Measurements from ENCODE around the gene ATP6V0C.

The ATP6V0C gene

GRCh38 chr16:2470603-2471015 lies 43.1 kb upstream of the ATP6V0C start:
- peaks cover 52% of the 10 kb centered on the region for H3K27me3 ChIP-seq (replicated peaks; ENCODE audit: insufficient read depth, low read length)
- H3K36me3 ChIP-seq (replicated peaks; ENCODE audit: insufficient read depth, low read length), result no peaks in the 10 kb centered on the region
- peaks cover under 1% of the 10 kb centered on the region; the same call in 1 of the 2 replicates for H3K79me2 ChIP-seq (ENCODE audit: low read length)
- H2AFZ ChIP-seq (ENCODE audit: low read length), result no peak overlapping the region
- no peak for DNase-seq
- H3K9me2 ChIP-seq (replicated peaks; ENCODE audit: insufficient read depth, low read length), result no peaks in the 10 kb centered on the region
- no peaks in the 10 kb centered on the region for H4K20me1 ChIP-seq (ENCODE audit: insufficient read depth, low read length)
- no peaks in the 10 kb centered on the region for H3F3A ChIP-seq (ENCODE audit: insufficient read depth, low read length)
- H3K9ac ChIP-seq (ENCODE audit: low read length), result no peak overlapping the region
- H3K9me3 ChIP-seq (replicated peaks; ENCODE audit: insufficient read depth, low read length), result no peaks in the 10 kb centered on the region
- no peak for TF ChIP-seq CTCF (IDR thresholded peaks at IDR 0.05; ENCODE audit: low read length)
- TF ChIP-seq EZH2phosphoT487 (IDR thresholded peaks at IDR 0.05; ENCODE audit: low read length), result no peak
- TF ChIP-seq EZH2 (optimal IDR thresholded peaks at IDR 0.05; ENCODE audit: low read depth, low read length), result no peak
- H3K4me2 ChIP-seq (ENCODE audit: low read depth, low read length), result no peak overlapping the region
- H3K4me1 ChIP-seq (ENCODE audit: low read length), result 0 out of 2 replicates have a peak, but pooled peaks cover 2% of the 10 kb centered on the region
- H3K4me3 ChIP-seq (ENCODE audit: low read length), result no peak overlapping the region
- no peak overlapping the region for H3K27ac ChIP-seq (ENCODE audit: low read length)

DNA sequence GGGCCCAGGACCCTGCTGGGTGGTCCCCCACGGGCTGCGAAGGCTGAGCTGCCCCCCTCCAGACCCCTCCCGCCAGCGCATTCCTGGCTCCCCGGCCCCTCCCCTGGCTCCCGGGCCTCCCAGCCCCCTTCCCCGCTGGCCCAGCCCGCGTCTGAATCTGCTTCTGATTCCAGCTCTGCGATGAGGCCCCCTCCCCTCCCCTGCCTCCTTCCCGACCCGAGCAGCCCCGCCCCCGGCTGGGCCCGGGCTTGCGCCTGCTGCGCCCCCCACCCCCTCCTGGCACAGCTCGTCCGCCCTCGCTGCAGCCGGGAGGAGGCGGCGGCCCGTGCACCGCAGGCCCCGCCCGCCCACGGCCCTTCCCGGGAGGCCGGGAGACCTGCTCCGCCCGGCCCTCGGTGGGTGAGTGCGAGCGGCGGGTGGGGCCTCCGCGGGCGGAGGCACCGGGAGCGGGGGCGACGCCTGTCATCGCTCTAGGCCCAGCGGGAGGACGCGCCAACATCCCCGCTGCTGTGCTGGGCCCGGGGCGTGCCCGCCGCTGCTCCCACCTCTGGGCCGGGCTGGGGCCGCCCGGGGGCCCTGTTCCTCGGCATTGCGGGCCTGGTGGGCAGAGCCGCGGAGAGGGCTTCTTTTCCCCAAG lies 42.6 kb upstream of the ATP6V0C start, which contains the start of gene NTN3:
Gene NTN3 (plus strand): TSS at position 282 of the 637 bp plus-strand sequence. CDS start 405 bp downstream, outside the sequence.
- H3F3A ChIP-seq (ENCODE audit: insufficient read depth, low read length), result peaks cover 4% of the 10 kb centered on the region; the same call in 1 of the 2 replicates
- TF ChIP-seq EZH2 (optimal IDR thresholded peaks at IDR 0.05; ENCODE audit: low read depth, low read length) (no peak), CTCF (IDR thresholded peaks at IDR 0.05; ENCODE audit: low read length) (no peak), EZH2phosphoT487 (IDR thresholded peaks at IDR 0.05; ENCODE audit: low read length) (no peak)
- H4K20me1 ChIP-seq (ENCODE audit: insufficient read depth, low read length), result no peaks in the 10 kb centered on the region
- H3K9me3 ChIP-seq (replicated peaks; ENCODE audit: insufficient read depth, low read length), result no peaks in the 10 kb centered on the region
- H3K4me2 ChIP-seq (ENCODE audit: low read depth, low read length), result no peak within 1 kb of the TSS
- peaks cover 6% of the 10 kb centered on the region for H3K79me2 ChIP-seq (ENCODE audit: low read length)
- DNase-seq, result no peak
- no peaks in the 10 kb centered on the region for H3K9me2 ChIP-seq (replicated peaks; ENCODE audit: insufficient read depth, low read length)
- H3K36me3 ChIP-seq (replicated peaks; ENCODE audit: insufficient read depth, low read length), result no peaks in the 10 kb centered on the region
- no peak within 1 kb of the TSS for H3K4me3 ChIP-seq (ENCODE audit: low read length)
- H2AFZ ChIP-seq (ENCODE audit: low read length), result no peak within 1 kb of the TSS
- H3K27me3 ChIP-seq (replicated peaks; ENCODE audit: insufficient read depth, low read length), result peaks cover 52% of the 10 kb centered on the region
- H3K27ac ChIP-seq (ENCODE audit: low read length), result no peak within 1 kb of the TSS
- H3K9ac ChIP-seq (ENCODE audit: low read length), result no peak within 1 kb of the TSS
- H3K4me1 ChIP-seq (ENCODE audit: low read length), result 0 out of 2 replicates have a peak, but pooled peaks cover 2% of the 10 kb centered on the region

- Histone ChIP-seq H4K20me1 (ENCODE audit: insufficient read depth, low read length) (no peaks in the 10 kb centered on the region), H2AFZ (ENCODE audit: low read length) (no peak overlapping the region), H3K4me3 (ENCODE audit: low read length) (no peak overlapping the region), H3K79me2 (ENCODE audit: low read length) (peaks cover 11% of the 10 kb centered on the region), H3K4me1 (ENCODE audit: low read length) (0 out of 2 replicates have a peak, but pooled peaks cover 2% of the 10 kb centered on the region), H3K36me3 (replicated peaks; ENCODE audit: insufficient read depth, low read length) (no peaks in the 10 kb centered on the region), H3K9me2 (replicated peaks; ENCODE audit: insufficient read depth, low read length) (no peaks in the 10 kb centered on the region), H3F3A (ENCODE audit: insufficient read depth, low read length) (peaks cover 6% of the 10 kb centered on the region; the same call in 1 of the 2 replicates), H3K27ac (ENCODE audit: low read length) (no peak overlapping the region), H3K9me3 (replicated peaks; ENCODE audit: insufficient read depth, low read length) (no peaks in the 10 kb centered on the region), H3K9ac (ENCODE audit: low read length) (no peak overlapping the region), H3K27me3 (replicated peaks; ENCODE audit: insufficient read depth, low read length) (peaks cover 52% of the 10 kb centered on the region), H3K4me2 (ENCODE audit: low read depth, low read length) (no peak overlapping the region)
- TF ChIP-seq EZH2 (optimal IDR thresholded peaks at IDR 0.05; ENCODE audit: low read depth, low read length) (peak; percentile 50), EZH2phosphoT487 (IDR thresholded peaks at IDR 0.05; ENCODE audit: low read length) (no peak), CTCF (IDR thresholded peaks at IDR 0.05; ENCODE audit: low read length) (no peak)
- DNase-seq, result no peak
Observed at GRCh38 chr16:2471653-2472487, 41.9 kb upstream of the ATP6V0C start.

Measured in MM.1S (cell line).